SK-MEL-5 (cell line): Measurements from ENCODE around the gene MGAT4A. TPM values are rescaled to one million over a fixed set of nuclear protein-coding genes. Genes with fewer than 3 reads are reported as not detected.
"Not testable (repeated sequence)": the region's sequence is repeated elsewhere in the genome, so short reads cannot be mapped to it uniquely, and the experiment has no call there.

ENCODE experiments used
- DNase-seq: peaks from one replicate; pipeline ENCODE4 v3.0.0-alpha.2; 2016; ENCODE audit warnings: low read depth, low spot score
- in situ Hi-C: cut with HindIII; loops from 2 replicates; pipeline ENCODE4 v1.10.0; 2016; ENCODE audit warnings: low sequenced_read_pairs, high pct_unique_total_duplicates, low pct_unique_long_range_greater_than_20kb
- total RNA-seq: library from RNA; depleted of rRNA; stranded (reverse); fragments of >200 nt; shearing (Covaris generic); gene quantifications from 2 replicates; pipeline ENCODE4 v1.2.3, GENCODE V29; 2014

Gene MGAT4A
- total RNA-seq, 1 experiment from 2014 or later, result 16.3 TPM

GRCh38 chr2:98693477-98693876, 37.5 kb downstream of the MGAT4A start:
- in situ Hi-C loops, result no loop called here

DNA sequence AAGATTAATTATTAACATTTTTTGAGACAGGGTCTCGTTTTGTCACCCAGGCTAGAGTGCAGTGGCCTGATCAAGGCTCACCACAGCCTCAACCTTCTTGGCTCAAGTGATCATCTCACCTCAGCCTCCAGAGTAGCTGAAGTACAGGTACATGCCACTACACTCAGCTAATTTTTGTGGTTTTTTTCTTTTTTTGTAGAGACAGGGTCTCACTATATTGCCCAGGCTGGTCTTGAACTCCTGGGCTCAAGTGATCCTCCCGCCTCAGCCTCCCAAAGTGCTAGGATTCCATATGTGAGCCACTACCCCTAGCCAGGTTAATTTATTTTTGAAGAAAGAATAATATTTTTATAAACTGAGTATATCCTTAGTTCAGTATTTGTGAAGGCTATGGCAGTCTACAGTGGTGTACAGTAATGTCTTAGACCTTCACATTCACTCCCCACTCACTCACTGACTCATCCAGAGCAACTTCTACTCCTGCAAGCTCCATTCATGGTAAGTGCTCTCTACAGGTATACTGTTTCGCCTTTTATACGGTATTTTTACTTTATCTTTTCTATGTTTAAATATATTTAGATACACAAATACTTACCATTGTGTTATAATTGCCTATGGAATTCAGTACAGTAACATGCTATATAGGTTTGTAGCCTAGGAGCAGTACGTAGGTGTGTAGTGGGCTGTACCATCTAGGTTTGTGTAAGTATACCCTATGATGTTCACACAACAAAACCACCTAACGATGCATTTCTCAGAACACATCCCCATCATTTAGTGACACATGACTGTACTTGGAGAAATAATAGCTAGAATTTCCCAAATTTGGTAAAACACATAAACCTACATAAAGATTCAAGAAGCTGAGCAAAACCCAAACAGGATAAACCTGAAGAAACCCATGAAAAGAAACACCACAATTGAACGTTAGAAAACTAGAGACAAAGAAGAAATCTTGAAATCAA, 38.6 kb downstream of the MGAT4A start:
- no peak for DNase-seq
- in situ Hi-C loops, result no loop called here

More at GRCh38 chr2:98693477-98693876, 37.5 kb downstream of the MGAT4A start:
- DNase-seq, result no peak

GRCh38 chr2:98691303-98691702, 39.6 kb downstream of the MGAT4A start:
- in situ Hi-C loops, result no loop called here
- peak; percentile 9 for DNase-seq

GRCh38 chr2:98685930-98686887, 44.7 kb downstream of the MGAT4A start:
- in situ Hi-C loops, result no loop called here
- DNase-seq, result no peak

- in situ Hi-C loops, result no loop called here
- DNase-seq, result no peak
Observed at GRCh38 chr2:98683728-98684127, 47.2 kb downstream of the MGAT4A start.

DNA sequence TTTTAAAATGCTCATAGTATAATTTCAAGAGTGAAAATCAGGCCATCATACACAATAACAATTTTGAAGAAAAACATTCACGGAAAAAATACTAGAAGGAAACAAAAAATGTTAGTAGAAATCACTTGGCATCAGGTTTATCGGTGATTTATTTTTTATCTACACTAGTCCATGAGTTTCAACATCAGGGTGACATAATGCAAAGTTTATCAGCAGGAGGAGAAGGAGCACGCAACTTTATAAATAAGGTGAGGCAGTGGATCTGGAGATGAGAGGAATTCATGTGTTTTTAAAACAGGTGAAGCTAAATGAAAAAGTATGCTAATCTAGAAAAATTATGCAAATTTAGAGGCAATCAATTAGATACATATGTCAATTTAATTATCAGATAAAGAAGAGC, 54.2 kb downstream of the MGAT4A start:
- DNase-seq, result no peak
- in situ Hi-C loops, result no loop called here

DNA sequence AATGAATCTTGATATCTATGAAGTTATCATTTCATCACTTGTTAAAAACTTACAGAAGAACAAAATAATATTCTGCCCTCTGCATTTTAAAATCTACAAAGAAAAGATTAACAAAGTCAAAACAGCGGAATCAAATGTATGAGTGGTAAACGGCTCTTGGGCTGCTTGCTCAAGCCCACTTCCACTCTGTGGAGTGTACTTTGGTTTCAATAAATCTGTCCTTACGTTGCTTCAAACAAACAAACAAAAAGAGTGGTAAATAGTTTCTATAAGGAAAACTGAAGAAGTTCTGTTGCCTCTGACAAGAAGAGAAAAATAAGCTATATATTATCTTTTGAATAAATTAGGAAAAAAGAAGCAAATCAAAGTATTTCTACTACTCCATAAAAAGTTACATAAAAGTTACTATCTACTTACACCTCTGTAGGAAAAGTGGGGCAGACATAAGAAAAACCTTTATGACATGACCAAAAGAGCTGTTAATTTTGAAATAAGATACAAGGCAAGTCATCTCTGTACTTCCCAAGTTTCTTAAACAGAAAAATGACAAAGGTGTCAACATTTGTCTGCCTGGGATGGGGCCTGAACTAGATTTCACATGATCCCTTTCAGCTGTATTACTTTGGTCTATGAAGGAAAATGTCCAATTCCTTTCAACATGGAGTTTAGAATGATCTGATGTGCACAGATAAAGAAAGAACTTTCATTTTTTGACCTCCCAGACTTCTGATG, 56.5 kb downstream of the MGAT4A start:
- DNase-seq, result no peak
- in situ Hi-C loops, result no loop called here

GRCh38 chr2:98669675-98670074, 61.3 kb downstream of the MGAT4A start:
- in situ Hi-C loops, result no loop called here
- DNase-seq, result no peak

DNA sequence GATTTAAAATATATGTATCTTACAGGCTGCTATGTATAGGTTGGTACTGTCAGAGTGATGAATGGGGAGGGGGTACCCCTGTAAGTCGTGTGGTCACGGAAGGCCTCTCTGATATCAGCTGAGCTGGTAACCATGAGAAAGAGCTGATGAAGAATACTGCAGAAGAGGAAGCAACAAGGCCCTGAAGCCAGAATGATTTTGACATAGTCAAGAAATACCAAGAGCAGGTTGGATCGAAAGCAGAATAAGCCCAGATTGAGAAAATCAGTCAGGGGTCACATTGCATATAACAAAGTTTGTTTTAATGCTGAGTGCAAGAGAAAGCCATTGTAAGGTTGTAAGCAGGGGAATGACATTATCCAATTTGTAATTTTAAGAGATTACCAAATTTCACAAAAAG, 65.3 kb downstream of the MGAT4A start:
- in situ Hi-C loops, result no loop called here
- DNase-seq, result no peak

DNA sequence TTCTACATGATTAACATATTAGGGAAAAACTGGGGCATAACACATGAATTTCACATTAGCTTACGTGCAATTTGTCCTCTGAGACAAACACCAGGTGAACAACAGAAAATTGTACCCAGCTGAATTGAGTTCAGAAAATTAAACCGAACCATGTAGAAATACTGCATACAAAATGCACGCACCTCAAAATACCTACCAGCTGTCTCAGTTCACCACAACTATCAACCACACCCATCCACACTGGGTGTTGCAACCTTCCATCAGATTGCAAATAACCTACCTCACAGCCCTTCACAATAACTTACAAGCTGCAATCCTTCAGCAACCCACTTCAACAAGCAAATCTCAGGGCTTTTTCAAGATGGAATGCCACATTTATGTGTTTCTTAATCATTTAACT, 66.6 kb downstream of the MGAT4A start:
- no peak for DNase-seq
- in situ Hi-C loops, result no loop called here

- in situ Hi-C loops, result no loop called here
- DNase-seq, result no peak
Observed at GRCh38 chr2:98663511-98664090, 67.3 kb downstream of the MGAT4A start.

- in situ Hi-C loops, result not testable (repeated sequence)
Observed at GRCh38 chr2:98659491-98659840, 71.5 kb downstream of the MGAT4A start.

DNA sequence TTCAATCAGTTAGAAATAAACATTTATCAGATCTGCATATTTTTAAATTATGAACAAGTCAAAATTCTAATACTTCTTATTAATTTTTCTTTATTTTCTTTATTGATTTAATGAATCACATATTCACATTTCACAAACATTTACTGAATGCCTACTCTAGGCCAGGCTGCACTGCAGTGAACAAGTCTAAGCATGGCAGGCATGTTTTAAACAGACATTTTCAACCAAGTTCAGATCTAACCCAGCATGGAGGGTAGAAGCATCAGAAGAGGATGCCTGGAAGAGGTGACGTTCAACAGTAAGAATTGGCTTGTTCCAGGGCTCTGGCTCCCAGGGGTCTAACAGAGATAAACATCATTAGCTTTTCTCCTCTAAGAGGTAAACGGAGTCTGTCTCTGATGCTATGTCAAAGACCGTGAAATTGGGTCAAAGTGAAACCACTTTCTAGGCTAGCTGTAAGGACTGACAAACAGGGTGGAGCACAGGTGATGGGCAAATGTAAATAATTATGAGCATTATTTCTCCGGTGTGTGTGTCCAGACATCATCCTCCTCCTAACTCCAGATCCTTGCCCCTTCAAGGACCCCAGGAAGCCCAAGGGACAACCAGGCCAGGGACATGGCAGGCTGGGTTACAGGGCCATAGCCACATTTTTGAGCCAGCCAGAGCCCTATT, 72.0 kb downstream of the MGAT4A start:
- in situ Hi-C loops, result no loop called here
- no peak for DNase-seq

More at GRCh38 chr2:98659491-98659840, 71.5 kb downstream of the MGAT4A start:
- not testable (repeated sequence) for DNase-seq

DNA sequence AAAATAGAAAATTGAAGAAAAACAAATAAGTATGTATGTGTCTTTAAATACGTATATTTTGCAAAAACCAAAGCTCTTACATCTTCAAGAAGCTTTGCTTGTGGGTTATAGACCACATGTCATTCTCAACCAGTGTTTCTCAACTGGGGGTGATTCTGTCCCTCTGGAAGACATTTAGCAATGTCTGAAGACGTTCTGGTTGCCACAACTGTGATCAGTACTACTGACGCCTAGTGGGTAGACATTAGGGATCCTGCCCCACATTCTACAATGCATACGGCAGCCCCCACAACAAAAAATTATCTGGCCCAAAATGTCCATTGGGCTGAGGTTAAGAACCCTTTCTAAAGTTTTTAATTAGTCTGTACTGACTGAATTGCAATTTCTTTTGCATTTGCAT, 74.1 kb downstream of the MGAT4A start:
- no peak for DNase-seq
- in situ Hi-C loops, result no loop called here

- DNase-seq, result no peak
- in situ Hi-C loops, result no loop called here
Observed at GRCh38 chr2:98654699-98655495, 76.0 kb downstream of the MGAT4A start.

DNA sequence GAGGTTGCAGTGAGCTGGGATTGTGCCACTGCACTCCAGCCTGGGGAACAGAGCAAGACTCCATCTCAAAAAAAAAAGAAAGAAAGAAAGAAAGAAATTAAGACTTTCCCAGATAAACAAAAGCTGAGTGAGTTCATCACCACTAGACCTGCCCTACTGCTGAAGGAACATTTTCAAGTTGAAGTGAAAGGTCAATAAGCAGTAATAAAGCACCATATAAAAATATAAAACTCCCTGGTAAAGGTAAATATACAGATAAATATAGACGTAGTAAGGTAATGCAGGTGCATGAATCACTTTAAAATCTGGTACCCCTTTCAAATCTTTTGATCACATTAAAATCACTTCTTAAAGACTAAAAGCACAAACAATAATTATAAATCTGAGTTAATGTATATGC, 79.9 kb downstream of the MGAT4A start:
- in situ Hi-C loops, result no loop called here

More for the DNA sequence above, 79.9 kb downstream of the MGAT4A start:
- no peak for DNase-seq
